Ascending aorta (tissue), 2 donors: Measurements from ENCODE around the gene SMPDL3A. TPM values are rescaled to one million over a fixed set of nuclear protein-coding genes. Genes with fewer than 3 reads are reported as not detected.

Experiments used
- DNase-seq, 2 donors: peaks; one replicate each; pipeline ENCODE4 v3.0.0-alpha.2; 2019; ENCODE audit warnings: low spot score in 2 of 2
- H3K27ac ChIP-seq, 2 donors: fragments of 200-600 bp; sonication (generic); one replicate each; pipeline ENCODE4 v1.5.1; 2016 to 2017; ENCODE audit warnings: mild to moderate bottlenecking in 1 of 2
- H3K27me3 ChIP-seq: fragments of 200-600 bp; sonication (generic); one replicate; pipeline ENCODE4 v1.5.1; 2017
- H3K36me3 ChIP-seq, 2 donors: fragments of 200-600 bp; sonication (generic); one replicate each; pipeline ENCODE4 v1.5.1; 2016
- H3K4me1 ChIP-seq, 2 donors: fragments of 200-600 bp; sonication (generic); one replicate each; pipeline ENCODE4 v1.5.1; 2016 to 2017; ENCODE audit warnings: mild to moderate bottlenecking in 1 of 2
- H3K4me3 ChIP-seq, 2 donors: fragments of 200-600 bp; sonication (generic); one replicate each; pipeline ENCODE4 v1.5.1; 2016 to 2017; ENCODE audit warnings: mild to moderate bottlenecking in 1 of 2
- H3K9me3 ChIP-seq, 2 donors: fragments of 200-600 bp; sonication (generic); one replicate each; pipeline ENCODE4 v1.5.1; 2016
- CTCF ChIP-seq, 3 experiments: fragments of 200-600 bp in 2 of 3; fragments of 450-650 bp in 1 of 3; sonication (generic) in 2 of 3; IDR thresholded peaks; one replicate each; pipeline ENCODE4 v1.5.1; 2016 to 2019; ENCODE audit warnings: antibody characterized with exemption in 3 of 3, mild to moderate bottlenecking in 1 of 3, moderate library complexity in 1 of 3
- intact Hi-C: fragments of 100-400 bp; cut with DNase I; formaldehyde crosslinking; loops from one replicate; pipeline ENCODE4 v1.15.1; 2023
- total RNA-seq: library from RNA; depleted of rRNA; stranded (reverse); fragments of >200 nt; gene quantifications from one replicate; pipeline ENCODE4 v1.1.0, GENCODE V29; 2016

Gene SMPDL3A
- total RNA-seq, 1 donor from 2014 or later = 2.7 TPM

GRCh38 chr6:122845464-122845863 is 56.4 kb downstream of the SMPDL3A start:
- H3K4me3 ChIP-seq = no peak overlapping the region
- no peaks in the 10 kb centered on the region for H3K27me3 ChIP-seq
- intact Hi-C loops = no loop called here
- no peaks in the 10 kb centered on the region for H3K9me3 ChIP-seq
- no peak overlapping the region for H3K27ac ChIP-seq
- H3K36me3 ChIP-seq = no peaks in the 10 kb centered on the region
- no peak for TF ChIP-seq CTCF (IDR thresholded peaks at IDR 0.05)
- no peak for DNase-seq
- no peaks in the 10 kb centered on the region for H3K4me1 ChIP-seq

GRCh38 chr6:122845916-122846612 is 57.0 kb downstream of the SMPDL3A start:
- no peaks in the 10 kb centered on the region for H3K4me1 ChIP-seq
- H3K27me3 ChIP-seq = no peaks in the 10 kb centered on the region
- no peak for TF ChIP-seq CTCF (IDR thresholded peaks at IDR 0.05)
- DNase-seq = no peak
- intact Hi-C loops = no loop called here
- no peaks in the 10 kb centered on the region for H3K9me3 ChIP-seq
- H3K27ac ChIP-seq = no peak overlapping the region
- no peaks in the 10 kb centered on the region for H3K36me3 ChIP-seq
- H3K4me3 ChIP-seq = no peak overlapping the region

GRCh38 chr6:122853259-122853995 is 64.4 kb downstream of the SMPDL3A start:
- intact Hi-C loops = no loop called here
- Histone ChIP-seq H3K27me3 (no peaks in the 10 kb centered on the region), H3K36me3 (no peaks in the 10 kb centered on the region)

More at GRCh38 chr6:122853259-122853995, 64.4 kb downstream of the SMPDL3A start:
- no peaks in the 10 kb centered on the region for H3K9me3 ChIP-seq
- H3K4me1 ChIP-seq = no peaks in the 10 kb centered on the region
- no peak overlapping the region for H3K4me3 ChIP-seq
- DNase-seq = no peak
- no peak overlapping the region for H3K27ac ChIP-seq
- TF ChIP-seq CTCF (IDR thresholded peaks at IDR 0.05) = no peak

Other genes with a start within 250 kb of the SMPDL3A start
- not detected for gene PKIB, start 178.9 kb upstream of the SMPDL3A start, total RNA-seq
- gene FABP7, start 9.5 kb upstream of the SMPDL3A start, total RNA-seq = not detected
- not detected for gene CLVS2, start 207.0 kb downstream of the SMPDL3A start, total RNA-seq